ENCODE measurements around the gene CPT1B. TPM values are rescaled to one million over a fixed set of nuclear protein-coding genes. Genes with fewer than 3 reads are reported as not detected.

Gene CPT1B
- total RNA-seq, 4 donors from 2014 or later = 9.7 to 38.7 (median 14.9) TPM

DNA sequence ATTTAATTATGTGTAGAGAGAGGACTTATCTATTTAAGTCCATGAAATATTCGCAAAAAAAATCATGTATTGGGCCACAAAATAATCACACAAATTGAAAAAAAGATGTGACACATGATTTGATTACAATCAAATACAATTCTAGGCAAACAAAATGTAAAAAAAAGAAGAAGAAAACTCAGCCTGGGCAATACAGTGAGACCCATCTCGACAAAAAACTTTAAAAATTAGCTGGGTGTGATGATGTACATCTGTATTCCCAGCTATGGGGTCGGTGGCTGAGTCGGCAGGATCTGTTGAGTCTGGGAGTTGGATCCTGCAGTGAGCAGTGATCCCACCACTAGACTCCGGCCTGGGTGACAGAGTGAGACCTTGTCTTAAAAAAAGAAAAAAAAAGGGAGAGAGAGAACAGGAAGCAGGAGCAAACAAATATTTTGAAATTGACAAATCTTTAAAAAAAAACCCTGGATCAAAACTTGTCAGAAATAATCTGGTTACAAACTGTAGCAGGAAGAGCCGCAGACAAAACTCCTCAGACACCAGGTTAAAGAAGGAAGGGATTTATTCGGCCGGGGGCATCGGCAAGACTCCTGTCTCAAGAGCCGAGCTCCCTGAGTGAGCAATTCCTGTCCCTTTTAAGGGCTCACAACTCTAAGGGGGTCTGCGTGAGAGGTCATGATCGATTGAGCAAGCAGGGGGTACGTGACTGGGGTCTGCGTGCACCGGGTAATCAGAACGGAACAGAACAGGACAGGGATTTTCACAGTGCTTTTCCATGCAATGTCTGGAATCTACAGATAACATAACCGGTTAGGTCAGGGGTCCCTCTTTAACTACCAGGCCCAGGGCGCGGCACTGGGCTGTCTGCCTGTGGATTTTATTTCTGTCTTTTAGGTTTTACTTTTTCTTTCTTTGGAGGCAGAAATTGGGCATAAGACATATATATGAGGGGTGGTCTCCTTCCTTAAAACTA lies 45.1 kb downstream of the CPT1B start:
- Histone ChIP-seq H3K4me3 (replicated peaks in 1 of 3) (no peak overlapping the region), H3K4me1 (peaks cover 25 to 37% of the 10 kb centered on the region in 2 donors), H3K27ac (peak overlapping the region; percentile 35 to 99 (median 85)), H3K9me3 (no peaks in the 10 kb centered on the region), H3K36me3 (no peaks in the 10 kb centered on the region), H3K27me3 (no peaks in the 10 kb centered on the region)
- WGBS, 2 donors = 71% methylated on average over 19 of the region's 19 CpGs
- intact Hi-C loops (cut with DNase I) = no loop called here
- DNase-seq = no peak
- no peak for TF ChIP-seq POLR2A (IDR thresholded peaks at IDR 0.05)
- TF ChIP-seq, protein P1, sequence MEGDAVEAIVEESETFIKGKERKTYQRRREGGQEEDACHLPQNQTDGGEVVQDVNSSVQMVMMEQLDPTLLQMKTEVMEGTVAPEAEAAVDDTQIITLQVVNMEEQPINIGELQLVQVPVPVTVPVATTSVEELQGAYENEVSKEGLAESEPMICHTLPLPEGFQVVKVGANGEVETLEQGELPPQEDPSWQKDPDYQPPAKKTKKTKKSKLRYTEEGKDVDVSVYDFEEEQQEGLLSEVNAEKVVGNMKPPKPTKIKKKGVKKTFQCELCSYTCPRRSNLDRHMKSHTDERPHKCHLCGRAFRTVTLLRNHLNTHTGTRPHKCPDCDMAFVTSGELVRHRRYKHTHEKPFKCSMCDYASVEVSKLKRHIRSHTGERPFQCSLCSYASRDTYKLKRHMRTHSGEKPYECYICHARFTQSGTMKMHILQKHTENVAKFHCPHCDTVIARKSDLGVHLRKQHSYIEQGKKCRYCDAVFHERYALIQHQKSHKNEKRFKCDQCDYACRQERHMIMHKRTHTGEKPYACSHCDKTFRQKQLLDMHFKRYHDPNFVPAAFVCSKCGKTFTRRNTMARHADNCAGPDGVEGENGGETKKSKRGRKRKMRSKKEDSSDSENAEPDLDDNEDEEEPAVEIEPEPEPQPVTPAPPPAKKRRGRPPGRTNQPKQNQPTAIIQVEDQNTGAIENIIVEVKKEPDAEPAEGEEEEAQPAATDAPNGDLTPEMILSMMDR (IDR thresholded peaks at IDR 0.05) = no peak

DNA sequence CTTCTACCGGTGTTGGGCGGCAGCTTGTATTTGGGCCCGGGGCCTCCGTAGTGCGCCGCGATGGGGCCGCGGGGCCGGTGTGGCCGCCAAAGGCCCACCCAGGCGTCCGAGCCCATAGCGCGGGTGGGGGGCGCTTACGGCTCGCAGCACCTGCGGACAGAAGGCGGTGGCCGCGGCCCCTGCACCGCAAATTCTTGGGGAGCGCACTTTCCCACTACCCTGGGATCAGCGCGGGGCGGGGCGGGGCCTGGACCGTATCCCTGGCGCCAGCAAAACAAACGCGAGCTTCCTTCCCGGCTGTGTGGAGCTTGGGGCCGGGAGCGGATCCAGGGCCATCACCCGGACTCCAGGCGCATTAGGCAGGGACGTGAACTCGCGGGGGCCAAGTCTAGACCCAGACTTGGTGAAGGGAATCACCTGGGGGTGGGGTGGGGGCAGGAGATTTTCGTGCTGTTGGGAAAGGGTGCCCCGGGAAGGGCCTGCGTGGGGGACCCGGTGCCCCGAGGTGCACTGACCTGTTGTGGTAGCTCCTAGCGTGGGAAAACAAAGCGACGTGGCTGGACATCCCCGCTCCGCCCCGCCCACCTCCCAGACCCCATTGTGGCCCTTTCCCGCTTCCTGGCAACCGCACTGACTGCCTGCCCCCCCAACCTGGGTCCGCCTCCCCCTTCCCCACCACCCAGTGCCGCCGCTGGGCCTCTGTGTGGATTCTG lies 46.1 kb downstream of the CPT1B start:
- no peaks in the 10 kb centered on the region for H3K9me3 ChIP-seq
- TF ChIP-seq, protein P1 (IDR thresholded peaks at IDR 0.05) = no peak
- TF ChIP-seq POLR2A (IDR thresholded peaks at IDR 0.05) = peak; percentile 30 to 55
- 6 to 37% methylated on average over 7 to 24 of the region's 56 CpGs for WGBS, 2 donors
- peak; percentile 77 to 80 for DNase-seq
- peak overlapping the region; percentile 81 to 99 (median 85) for H3K27ac ChIP-seq
- H3K4me1 ChIP-seq = peaks cover 25 to 40% of the 10 kb centered on the region in 2 donors
- intact Hi-C loops (cut with DNase I) = no loop called here
- no peaks in the 10 kb centered on the region for H3K27me3 ChIP-seq
- H3K36me3 ChIP-seq = no peaks in the 10 kb centered on the region
- H3K4me3 ChIP-seq (replicated peaks in 1 of 3) = peak overlapping the region; percentile 33 to 81 (median 46)

DNA sequence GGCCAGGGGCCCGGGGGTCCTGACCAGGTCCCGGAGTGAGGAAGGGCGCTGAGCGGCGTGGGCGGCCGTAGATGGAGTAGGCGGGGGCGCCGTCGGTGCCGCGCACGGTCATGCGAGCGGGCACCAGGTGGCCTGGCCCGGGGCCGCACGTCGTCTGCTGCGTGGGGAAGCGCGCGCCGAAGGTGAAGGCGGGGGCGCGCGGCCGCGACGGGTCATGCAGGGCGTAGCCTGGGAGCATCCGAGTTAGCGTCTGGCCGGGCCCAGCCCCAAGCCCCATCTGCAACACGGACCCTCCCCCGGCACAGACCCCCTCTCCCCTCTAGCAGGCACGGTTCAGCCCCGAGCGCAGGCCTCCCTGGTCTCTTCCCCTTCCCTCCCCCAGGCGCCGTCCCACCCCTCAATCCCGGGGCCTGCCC lies 46.7 kb downstream of the CPT1B start:
- intact Hi-C loops (cut with DNase I) = no loop called here
- 5% methylated on average over 10 of the region's 44 CpGs; no CpG with 5 or more reads in 1 of the 2 donors for WGBS, 2 donors
- H3K9me3 ChIP-seq = no peaks in the 10 kb centered on the region

DNA sequence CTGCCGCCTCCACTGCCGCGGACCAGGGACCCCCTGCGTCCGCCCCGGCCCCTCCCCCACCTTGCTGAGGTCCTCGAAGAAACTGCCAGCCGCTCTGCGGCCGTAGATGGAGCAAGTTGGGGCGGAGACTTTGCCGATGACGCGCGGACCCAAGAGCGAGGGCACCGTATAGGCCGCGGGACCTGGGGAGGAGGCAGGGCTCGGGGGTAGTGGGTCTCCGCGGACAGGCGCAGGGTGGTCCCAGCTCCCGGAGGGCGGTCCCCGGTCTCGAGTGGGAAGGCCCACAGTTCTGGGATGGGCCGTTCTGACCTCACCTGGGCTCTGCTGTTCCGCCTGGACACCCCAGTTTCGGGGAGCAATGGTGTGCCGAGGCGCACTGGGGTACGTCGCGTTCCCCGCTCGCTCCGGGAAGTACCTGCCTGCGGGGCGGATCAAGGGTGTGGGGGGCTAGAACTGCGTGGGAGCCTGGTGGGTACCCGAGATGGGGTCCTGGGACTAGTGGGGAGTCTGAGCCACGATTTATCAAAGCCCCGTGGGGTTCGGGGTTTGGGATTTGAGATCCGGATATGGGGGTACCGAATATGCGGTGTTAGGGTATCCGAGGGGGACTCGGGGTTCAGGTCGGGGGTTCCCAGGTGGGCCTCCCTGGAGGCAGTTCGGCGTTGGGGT lies 47.2 kb downstream of the CPT1B start:
- DNase-seq = peak; percentile 80 to 83
- Histone ChIP-seq H3K27ac (peak overlapping the region; percentile 81 to 99 (median 85)), H3K27me3 (no peaks in the 10 kb centered on the region), H3K9me3 (no peaks in the 10 kb centered on the region), H3K36me3 (no peaks in the 10 kb centered on the region), H3K4me3 (replicated peaks in 1 of 3) (peak overlapping the region; percentile 1 to 81 (median 33)), H3K4me1 (peaks cover 32 to 50% of the 10 kb centered on the region in 2 donors)
- intact Hi-C loops (cut with DNase I) = no loop called here
- peak; percentile 54 to 71 for TF ChIP-seq POLR2A (IDR thresholded peaks at IDR 0.05)
- TF ChIP-seq, protein P1 (IDR thresholded peaks at IDR 0.05) = no peak
- WGBS, 2 donors = 5 to 8% methylated on average over 6 to 11 of the region's 53 CpGs

More for the DNA sequence above, 46.7 kb downstream of the CPT1B start:
- peak overlapping the region; percentile 81 to 99 (median 85) for H3K27ac ChIP-seq
- peak overlapping the region; percentile 33 to 81 (median 46) for H3K4me3 ChIP-seq (replicated peaks in 1 of 3)
- no peaks in the 10 kb centered on the region for H3K36me3 ChIP-seq
- H3K27me3 ChIP-seq = no peaks in the 10 kb centered on the region
- TF ChIP-seq POLR2A (IDR thresholded peaks at IDR 0.05) = no peak
- TF ChIP-seq, protein P1 (IDR thresholded peaks at IDR 0.05) = no peak
- H3K4me1 ChIP-seq = peaks cover 29 to 45% of the 10 kb centered on the region in 2 donors
- DNase-seq = peak; percentile 46 to 50

Data from thyroid gland (tissue), 4 donors.